ENCODE data around the gene CMBL.

DNA sequence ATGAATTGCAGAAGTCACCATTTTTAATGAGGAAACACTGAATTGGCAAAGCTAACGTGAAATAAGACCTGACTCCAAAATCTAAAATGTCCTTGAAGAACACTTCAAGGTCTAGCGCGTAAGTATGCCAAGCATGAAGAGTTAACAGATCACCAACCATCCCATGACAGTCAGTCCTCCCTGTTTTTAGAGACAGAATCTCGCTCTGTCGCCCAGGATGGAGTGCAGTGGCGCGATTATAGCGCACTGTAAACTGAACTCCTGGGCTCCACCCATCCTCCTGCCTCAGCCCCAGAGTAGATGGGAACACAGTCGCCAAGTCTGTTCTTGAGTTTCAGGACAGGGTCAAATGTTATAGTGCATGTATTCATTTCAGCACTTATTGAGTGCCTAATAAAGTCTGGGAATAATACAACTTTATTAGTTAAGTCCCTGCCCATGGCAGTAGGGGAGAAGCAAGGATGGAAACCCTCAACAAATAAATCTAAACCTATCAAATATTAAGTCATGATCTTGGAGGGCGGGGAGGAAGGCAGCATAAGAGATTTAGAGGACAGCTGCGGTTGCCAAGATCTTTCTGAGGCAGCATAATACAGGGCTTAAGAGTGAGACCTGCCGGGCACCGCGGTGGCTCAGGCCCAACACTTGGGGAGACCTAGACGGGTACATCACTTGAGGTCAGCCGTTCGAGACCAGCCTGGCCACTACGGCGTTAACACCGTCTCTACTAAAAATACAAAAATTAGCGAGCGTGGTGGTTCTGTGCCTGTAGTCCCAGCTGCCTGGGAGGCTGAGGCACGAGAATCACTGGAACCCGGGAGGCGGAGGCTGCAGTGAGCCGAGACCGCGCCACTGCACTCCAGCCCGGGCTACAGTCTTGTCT is 59.1 kb downstream of the CMBL start:
- TF ChIP-seq HDGF (IDR thresholded peaks at IDR 0.05; ENCODE audit: borderline replicate concordance) (no peak), SUZ12 (IDR thresholded peaks at IDR 0.05) (no peak), FOXA1 (IDR thresholded peaks at IDR 0.05) (no peak), NFRKB (IDR thresholded peaks at IDR 0.05) (no peak), FOXM1 (IDR thresholded peaks at IDR 0.05; ENCODE audit: borderline replicate concordance) (no peak), ZNF384 (IDR thresholded peaks at IDR 0.05) (no peak), SP1 (IDR thresholded peaks at IDR 0.05) (no peak), ELF4 (IDR thresholded peaks at IDR 0.05) (no peak)

Measured in HEK293T (cell line).